Measurements from ENCODE around the gene TUBA4A.
A peak's percentile ranks its signal among the peaks of the same experiment; 100 is the strongest.
"Not testable (repeated sequence)": the region's sequence is repeated elsewhere in the genome, so short reads cannot be mapped to it uniquely, and the experiment has no call there.

The TUBA4A gene

GRCh38 chr2:219287580-219288265, 34.0 kb upstream of the TUBA4A start:
- H3K4me3 ChIP-seq (ENCODE audit: low read depth, low read length), result no peak overlapping the region
- TF ChIP-seq CTCF (IDR thresholded peaks at IDR 0.05; ENCODE audit: low read depth, low read length) (no peak), POLR2A (IDR thresholded peaks at IDR 0.05; ENCODE audit: extremely low read depth, insufficient read length) (no peak), MYC (IDR thresholded peaks at IDR 0.05; ENCODE audit: low read depth, low read length) (no peak), MAX (IDR thresholded peaks at IDR 0.05; ENCODE audit: low read depth, low read length) (no peak)
- peak; percentile 37 for DNase-seq (ENCODE audit: low read depth)

DNA sequence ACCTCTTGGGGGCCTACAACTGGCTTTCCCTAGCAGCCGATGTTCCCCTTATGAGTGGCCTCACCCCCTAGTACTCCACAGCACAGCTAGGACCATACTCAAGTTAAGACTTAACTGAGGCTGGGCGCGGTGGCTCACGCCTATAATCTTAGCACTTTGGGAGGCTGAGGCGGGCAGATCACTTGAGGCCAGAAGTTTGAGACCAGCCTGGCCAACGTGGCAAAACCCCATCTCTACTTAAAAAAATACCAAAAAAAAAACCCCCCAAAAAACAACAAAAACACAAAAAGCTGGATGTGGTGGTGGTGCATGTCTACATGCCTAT, 33.4 kb upstream of the TUBA4A start:
- not testable (repeated sequence) for H3K4me3 ChIP-seq (ENCODE audit: low read depth, low read length); DNase-seq (ENCODE audit: low read depth)

GRCh38 chr2:219286436-219287115, 32.9 kb upstream of the TUBA4A start:
- DNase-seq (ENCODE audit: low read depth), result no peak
- no peak overlapping the region for H3K4me3 ChIP-seq (ENCODE audit: low read depth, low read length)
- no peak for TF ChIP-seq CTCF (IDR thresholded peaks at IDR 0.05; ENCODE audit: low read depth, low read length)
- TF ChIP-seq MAX (IDR thresholded peaks at IDR 0.05; ENCODE audit: low read depth, low read length), result no peak
- TF ChIP-seq POLR2A (IDR thresholded peaks at IDR 0.05; ENCODE audit: extremely low read depth, insufficient read length), result no peak
- no peak for TF ChIP-seq MYC (IDR thresholded peaks at IDR 0.05; ENCODE audit: low read depth, low read length)

DNA sequence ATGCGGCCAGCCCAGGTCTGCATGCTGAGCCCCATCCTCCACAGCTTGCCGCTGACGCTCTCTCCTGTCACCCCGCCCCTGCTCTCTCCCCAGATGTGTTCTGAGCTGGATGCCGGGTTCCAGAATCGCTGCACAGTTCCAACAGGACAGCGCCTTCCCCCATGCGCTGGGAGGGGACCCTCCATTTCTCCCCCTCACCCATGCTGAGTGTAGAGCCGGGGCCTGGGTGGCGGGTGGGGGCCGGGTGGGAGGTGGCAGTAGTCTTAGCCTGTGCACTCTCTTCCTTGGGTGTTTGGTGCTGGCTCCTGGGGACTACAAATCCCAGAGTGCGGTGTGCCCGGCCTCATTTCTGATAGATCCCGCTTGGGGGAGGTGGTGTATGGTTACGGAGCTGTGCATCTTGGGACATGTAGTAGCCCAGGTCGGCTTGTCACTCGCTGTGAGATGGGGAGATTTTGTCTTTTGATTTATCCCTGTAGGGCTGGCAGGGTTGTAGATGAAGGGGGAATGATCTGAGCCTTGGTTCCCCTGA, 32.2 kb upstream of the TUBA4A start:
- H3K4me3 ChIP-seq (ENCODE audit: low read depth, low read length), result no peak overlapping the region
- DNase-seq (ENCODE audit: low read depth), result no peak
- no peak for TF ChIP-seq POLR2A (IDR thresholded peaks at IDR 0.05; ENCODE audit: extremely low read depth, insufficient read length)
- no peak for TF ChIP-seq MYC (IDR thresholded peaks at IDR 0.05; ENCODE audit: low read depth, low read length)
- TF ChIP-seq MAX (IDR thresholded peaks at IDR 0.05; ENCODE audit: low read depth, low read length), result no peak
- TF ChIP-seq CTCF (IDR thresholded peaks at IDR 0.05; ENCODE audit: low read depth, low read length), result no peak

- no peak overlapping the region for H3K4me3 ChIP-seq (ENCODE audit: low read depth, low read length)
- no peak for DNase-seq (ENCODE audit: low read depth)
- TF ChIP-seq MYC (IDR thresholded peaks at IDR 0.05; ENCODE audit: low read depth, low read length), result no peak
- no peak for TF ChIP-seq CTCF (IDR thresholded peaks at IDR 0.05; ENCODE audit: low read depth, low read length)
- no peak for TF ChIP-seq POLR2A (IDR thresholded peaks at IDR 0.05; ENCODE audit: extremely low read depth, insufficient read length)
- TF ChIP-seq MAX (IDR thresholded peaks at IDR 0.05; ENCODE audit: low read depth, low read length), result no peak
Measured at GRCh38 chr2:219285373-219285735, 31.6 kb upstream of the TUBA4A start.

DNA sequence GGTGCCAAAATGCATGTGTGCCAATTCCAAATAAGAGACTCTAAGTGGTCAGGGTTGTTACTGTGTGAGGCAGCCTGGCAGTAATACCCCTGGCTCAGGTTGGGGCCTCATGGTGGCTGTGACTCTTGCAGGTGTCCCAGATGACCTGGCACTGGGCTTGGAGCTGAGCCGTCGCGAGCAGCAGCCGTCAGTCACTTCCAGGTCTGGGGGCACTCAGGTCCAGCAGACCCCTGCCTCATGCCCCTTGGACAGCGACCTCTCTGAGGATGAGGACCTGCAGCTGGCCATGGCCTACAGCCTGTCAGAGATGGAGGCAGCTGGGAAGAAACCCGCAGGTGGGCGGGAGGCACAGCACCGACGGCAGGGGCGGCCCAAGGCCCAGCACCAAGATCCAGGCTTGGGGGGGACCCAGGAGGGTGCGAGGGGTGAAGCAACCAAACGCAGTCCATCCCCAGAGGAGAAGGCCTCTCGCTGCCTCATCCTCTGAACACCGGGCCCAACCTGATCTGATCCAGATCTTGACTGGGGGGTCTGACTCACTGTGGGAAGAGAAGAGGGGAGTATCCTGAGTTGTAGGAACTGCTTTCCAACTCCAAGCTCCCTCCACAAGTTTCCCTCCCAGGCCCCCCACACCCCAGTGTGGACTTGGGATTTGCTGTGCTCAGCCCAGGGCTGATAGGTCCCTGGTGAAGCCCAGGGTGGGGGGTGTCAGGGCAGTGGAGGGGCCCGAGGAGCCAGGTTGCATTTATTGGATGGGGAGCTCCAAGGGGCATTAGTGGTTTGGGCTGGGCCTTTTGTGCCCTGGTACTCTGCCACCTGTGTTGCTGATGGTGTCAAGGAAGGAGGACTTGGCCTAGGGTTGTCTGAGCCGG, 31.0 kb upstream of the TUBA4A start:
- H3K4me3 ChIP-seq (ENCODE audit: low read depth, low read length), result no peak overlapping the region
- TF ChIP-seq MYC (IDR thresholded peaks at IDR 0.05; ENCODE audit: low read depth, low read length) (no peak), CTCF (IDR thresholded peaks at IDR 0.05; ENCODE audit: low read depth, low read length) (no peak), POLR2A (IDR thresholded peaks at IDR 0.05; ENCODE audit: extremely low read depth, insufficient read length) (no peak), MAX (IDR thresholded peaks at IDR 0.05; ENCODE audit: low read depth, low read length) (no peak)
- no peak for DNase-seq (ENCODE audit: low read depth)

All from NB4 (cell line).